GM10847 (cell line): ENCODE results near the gene FLAD1.

Source experiments
- POLR2A ChIP-seq: IDR thresholded peaks from 2 replicates; pipeline ENCODE4 v1.6.1; 2011; ENCODE audit not compliant: insufficient read length; ENCODE audit errors: extremely low read depth

FLAD1 gene

DNA sequence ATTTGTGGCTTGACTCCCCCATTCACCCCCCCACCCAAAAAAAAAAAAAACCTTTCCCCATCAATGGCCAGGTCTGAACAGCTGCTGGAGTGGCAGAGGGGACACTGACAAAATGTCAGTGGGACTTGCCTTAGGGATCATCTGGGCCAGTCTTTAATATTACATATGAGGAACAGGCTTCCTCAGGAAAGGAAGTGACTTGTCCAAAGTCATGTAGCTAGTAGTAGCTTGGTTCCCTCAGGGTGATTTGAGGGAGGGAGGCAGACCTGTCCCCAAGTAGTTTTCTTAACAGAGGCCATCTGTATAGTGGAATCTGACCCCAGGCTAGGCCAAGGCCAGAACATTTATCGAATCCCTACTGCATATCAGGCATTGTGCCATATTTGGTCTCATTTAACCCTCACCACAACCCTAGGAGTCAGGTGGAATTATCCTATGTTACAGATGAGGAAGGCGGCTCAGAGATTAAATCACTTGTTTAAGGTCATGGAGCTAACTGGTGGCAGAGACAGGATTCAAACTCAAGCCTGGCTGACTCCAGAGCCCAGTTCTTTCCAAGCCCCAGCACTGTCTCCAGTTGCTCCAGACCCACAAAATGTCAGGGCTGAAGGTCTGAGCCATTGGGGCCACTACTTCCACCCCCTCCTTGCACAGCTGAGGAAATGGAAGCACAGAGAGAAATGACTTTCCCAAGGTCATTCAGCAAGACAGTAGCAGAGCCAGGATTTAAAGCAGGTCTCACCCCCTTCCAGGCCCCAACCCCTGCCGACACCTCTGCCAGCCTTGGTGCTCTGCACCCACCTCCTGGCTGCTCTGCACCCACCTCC lies 29.8 kb downstream of the FLAD1 start:
- no peak for TF ChIP-seq POLR2A

DNA sequence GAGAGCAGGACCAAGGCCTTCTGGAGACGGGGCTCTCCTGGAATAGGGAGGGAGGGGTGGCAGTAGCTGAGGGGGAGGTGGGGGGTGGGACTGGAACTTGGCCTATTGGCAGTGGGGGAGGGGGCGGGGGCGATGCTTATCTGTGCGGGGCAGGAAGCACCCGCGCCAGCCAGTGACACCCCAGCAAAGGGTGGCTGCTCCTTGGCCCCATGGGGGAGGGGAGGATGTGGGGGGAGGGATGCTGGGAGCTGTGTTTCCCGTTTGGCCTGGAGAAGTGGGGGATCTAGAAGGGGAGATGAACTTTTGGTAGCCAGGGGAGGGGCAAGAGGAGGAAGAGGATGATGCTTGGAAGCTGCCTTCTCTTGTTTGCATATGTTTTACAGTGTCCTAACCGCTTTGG lies 30.5 kb downstream of the FLAD1 start:
- TF ChIP-seq POLR2A = no peak

- no peak for TF ChIP-seq POLR2A
Measured at GRCh38 chr1:155014709-155015508, 31.8 kb downstream of the FLAD1 start.

- no peak for TF ChIP-seq POLR2A
Measured at GRCh38 chr1:155015527-155016230, 32.5 kb downstream of the FLAD1 start.

DNA sequence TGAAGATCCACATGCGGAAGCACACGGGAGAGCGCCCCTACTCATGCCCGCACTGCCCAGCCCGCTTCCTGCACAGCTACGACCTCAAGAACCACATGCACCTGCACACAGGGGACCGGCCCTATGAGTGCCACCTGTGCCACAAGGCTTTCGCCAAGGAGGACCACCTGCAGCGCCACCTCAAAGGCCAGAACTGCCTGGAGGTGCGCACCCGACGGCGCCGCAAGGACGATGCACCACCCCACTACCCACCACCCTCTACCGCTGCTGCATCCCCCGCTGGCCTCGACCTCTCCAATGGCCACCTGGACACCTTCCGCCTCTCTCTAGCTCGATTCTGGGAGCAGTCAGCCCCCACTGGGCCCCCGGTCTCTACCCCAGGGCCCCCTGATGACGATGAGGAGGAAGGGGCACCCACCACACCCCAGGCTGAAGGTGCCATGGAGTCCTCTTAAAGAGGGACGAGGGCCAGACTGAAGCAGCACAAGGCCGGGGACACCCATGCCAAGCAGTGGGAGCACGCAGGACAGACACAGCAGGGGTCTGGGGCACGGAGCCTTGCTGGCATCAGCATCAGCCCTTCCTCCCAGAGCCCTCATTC lies 33.2 kb downstream of the FLAD1 start:
- no peak for TF ChIP-seq POLR2A

- TF ChIP-seq POLR2A = no peak
Measured at GRCh38 chr1:155017041-155017945, 34.1 kb downstream of the FLAD1 start.

GRCh38 chr1:155017946-155018316 lies 34.8 kb downstream of the FLAD1 start:
- no peak for TF ChIP-seq POLR2A

DNA sequence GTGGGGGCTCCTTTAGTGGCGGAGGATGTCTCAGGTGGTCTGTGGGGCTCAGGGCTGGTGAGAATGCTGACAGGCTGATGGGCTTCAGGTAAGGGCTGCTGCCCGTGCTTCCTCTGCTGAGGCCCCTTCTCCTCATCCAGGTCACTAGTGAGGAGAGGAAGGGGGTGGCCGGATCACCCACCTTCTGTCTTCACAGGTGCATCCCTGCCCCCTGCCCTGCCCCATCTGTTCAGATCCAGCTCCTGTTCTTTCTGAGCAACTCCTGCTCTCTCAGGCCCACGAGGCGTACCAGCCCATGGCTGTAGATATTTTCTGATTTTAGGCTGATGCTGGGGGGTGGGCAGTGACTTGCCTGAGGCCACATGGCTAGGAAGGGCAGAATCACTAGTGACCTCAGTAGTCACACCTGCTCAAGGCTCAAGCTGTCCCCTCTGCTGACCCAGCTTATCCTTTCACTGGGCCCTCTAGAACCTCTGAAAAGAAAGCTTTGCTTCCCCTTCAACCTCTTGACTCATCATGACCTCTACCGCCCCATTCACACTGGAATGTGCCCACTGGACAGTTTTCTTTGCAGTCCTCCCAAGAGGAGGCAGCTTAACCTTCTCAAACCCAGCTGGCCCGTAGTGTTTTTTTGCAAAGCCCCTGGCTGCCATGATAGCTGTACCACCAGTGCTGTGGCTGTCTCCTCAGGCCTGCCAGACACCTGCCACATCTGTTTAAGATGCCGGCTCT lies 35.6 kb downstream of the FLAD1 start:
- TF ChIP-seq POLR2A = no peak

DNA sequence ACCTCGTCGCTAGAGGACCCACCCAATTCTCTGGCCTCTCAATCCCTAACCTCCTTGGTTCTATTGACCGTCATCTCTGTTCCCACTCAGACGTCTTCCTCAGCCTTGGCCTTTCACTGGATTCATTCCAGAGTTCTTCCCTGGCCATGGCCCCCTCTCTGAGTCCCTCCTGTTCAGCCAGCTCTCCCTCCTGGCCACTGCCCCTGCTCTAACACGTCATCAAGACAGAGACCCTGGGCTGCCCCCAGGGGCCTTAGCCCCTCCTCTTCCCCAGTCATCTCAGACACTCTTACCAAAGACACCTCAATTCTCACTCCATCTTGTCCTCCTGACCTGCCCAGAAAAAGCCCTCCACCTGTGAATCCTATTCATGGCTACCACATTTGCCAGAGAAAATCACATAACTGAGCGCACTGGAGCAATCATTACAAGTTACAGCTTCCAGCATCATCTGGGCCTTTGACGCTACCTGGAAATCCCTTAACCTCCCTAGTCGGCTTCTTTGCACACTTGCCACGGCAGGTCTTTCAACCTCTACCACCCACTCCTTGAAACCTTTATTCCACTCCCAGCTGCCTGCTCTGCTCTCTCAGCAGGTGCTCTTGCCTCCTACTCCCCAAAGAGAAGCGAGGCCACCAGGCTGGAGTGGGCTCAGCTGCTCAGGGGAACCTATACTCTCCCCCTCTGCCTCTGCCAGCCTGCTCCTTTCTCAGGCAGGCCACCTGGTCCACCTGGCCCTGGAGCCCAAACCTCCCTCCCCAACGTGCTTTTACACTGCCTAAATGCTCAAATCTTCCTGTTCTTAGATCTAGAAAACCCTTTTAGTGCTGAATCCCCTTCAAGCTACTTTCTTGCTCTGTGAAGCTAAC lies 36.5 kb downstream of the FLAD1 start:
- no peak for TF ChIP-seq POLR2A

DNA sequence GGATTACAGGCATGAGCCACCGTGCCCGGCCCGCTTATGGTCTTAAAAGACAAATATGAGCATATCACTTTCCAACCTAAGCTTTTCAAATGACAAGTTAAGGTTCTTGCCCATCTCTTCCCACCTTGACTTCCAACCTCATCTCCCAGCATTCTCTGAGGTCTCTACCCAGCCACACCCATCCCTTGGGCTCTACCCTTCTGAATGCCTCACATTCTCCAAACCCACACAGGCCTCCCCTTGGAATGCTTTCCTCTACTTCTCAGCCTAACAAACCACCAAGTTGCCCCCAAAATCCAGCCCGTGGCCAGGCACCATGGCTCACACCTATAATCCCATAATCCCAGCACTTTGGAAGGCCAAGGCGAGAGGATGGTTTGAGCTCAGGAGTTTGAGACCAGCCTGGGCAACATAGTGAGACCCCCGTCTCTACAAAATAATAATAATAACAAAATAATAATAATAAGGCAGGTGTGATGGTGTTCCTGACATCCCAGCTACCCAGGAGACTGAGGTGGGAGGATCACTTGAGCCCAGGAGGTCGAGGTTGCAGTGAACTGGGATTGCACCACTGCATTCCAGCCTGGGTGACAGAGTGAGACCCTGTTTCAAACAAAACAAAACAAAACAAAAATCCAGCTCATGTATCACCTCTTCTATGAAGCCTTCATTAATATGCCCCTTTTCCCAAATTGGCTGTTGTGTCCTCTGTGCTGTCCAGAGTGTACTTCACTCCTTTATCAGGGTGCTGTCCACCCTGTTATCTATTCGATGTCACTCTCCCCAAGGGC lies 39.2 kb downstream of the FLAD1 start:
- TF ChIP-seq POLR2A = no peak

- no peak for TF ChIP-seq POLR2A
Measured at GRCh38 chr1:155022927-155023236, 39.7 kb downstream of the FLAD1 start.

DNA sequence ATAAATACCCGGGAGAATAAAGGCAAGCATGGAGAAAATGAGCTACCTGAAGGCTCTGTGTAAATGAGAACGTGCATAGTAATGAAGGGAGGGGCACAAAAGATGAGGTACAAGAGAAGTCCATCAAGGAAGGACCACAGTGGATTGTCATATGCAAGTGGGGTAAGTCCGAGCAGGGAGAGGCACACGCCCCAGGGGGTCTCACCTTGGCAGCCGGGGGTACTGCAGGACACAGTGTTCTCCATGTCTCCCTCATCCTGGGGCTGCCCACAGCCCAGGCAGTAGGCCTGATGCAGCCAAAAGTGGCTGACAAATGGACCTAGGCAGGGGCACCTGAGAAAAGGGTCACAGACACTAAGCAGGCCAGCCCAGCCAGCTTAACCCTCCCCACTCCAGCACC lies 40.5 kb downstream of the FLAD1 start:
- no peak for TF ChIP-seq POLR2A

DNA sequence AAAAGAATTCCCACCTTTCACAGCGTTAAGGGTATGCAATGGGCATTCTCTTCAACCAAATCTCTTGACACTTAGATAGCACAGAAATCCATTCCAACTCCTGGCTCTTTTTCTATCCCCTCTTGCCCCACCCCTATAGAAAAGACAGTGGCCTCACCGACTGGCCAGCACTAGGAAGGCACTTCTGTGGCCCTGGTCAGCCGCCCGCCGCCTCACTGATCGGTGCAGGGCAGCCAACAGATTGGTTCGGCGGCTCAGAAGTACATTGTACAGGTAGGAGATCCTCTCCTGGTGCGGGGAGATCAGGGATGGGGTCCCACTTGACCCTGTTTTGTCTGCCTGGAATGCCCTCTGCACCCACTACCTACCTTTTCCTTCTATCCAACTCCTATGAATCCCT lies 41.2 kb downstream of the FLAD1 start:
- no peak for TF ChIP-seq POLR2A

DNA sequence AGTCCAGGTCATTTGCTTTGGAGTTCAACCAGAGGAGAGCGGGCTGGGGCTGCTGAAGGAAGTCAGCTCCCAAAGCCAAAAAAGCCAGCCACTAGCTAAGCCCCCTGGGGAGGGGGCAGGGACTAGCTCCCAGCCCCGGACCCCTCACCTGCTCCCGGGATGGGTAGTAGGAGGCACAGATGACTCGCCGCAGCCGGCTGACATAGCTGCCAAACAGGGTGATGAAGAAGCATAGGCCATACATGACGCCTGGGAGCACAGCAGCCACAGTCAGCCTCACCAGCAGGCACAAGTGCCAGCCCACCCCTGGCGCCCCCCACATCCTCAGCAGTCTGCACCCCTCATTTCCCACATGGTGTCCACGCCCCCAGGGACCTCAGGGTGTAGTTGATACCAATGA lies 43.0 kb downstream of the FLAD1 start:
- no peak for TF ChIP-seq POLR2A
